GM18498 (cell line): ENCODE data around the gene ATP5F1E.

Source experiments
- ATAC-seq: cut with Tn5 transposase; IDR thresholded peaks from one replicate; pipeline ENCODE4 v1.9.1; 2021; ENCODE audit warnings: mild to moderate bottlenecking, moderate library complexity; ENCODE audit not compliant: unreplicated experiment

ATP5F1E gene

DNA sequence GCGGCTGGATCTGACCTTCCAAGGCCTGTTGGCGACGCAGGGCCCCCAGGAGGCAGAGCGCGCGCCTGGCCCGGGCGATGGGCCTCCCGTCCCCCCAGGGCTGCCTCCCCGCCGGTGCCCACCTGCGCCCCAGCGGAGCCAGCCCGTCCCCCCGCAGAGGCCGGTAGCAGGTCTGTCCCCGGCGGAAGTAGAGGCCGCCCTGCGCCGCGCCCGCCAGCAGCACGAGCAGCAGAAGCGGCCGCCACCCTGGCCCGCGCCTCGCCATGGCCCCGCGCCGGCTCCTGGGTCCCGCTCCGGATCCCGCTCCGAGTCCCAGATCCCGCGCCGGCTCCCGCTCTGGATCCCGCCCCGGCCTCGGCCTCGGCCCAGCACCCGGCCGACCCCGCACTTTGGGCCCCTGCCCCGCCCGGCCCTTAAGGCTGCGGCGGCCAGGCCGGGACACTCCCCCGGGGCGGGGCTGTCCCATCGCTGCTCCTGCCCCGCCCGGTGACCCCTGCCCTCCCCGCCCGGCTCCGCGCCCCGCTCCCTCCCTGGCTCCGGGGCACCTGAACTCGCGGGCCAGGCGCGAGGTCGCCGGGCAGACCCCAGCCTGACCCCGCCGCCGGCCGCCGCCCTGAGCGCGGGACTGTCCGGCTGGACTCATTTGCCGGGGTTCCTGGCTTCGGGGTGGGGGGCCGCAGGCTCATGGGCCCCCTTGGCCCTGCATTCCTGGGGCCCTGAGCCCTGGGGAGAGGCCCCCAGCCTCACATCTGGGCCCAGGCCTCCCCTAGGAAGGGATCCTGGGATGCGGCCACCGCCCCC is 25.1 kb downstream of the ATP5F1E start, which contains the start of gene CTSZ:
CTSZ (minus strand) TSS at position 391 of the 801 bp plus-strand sequence; CDS start at position 265, 126 bp downstream.
- ATAC-seq, result peak; percentile 25

DNA sequence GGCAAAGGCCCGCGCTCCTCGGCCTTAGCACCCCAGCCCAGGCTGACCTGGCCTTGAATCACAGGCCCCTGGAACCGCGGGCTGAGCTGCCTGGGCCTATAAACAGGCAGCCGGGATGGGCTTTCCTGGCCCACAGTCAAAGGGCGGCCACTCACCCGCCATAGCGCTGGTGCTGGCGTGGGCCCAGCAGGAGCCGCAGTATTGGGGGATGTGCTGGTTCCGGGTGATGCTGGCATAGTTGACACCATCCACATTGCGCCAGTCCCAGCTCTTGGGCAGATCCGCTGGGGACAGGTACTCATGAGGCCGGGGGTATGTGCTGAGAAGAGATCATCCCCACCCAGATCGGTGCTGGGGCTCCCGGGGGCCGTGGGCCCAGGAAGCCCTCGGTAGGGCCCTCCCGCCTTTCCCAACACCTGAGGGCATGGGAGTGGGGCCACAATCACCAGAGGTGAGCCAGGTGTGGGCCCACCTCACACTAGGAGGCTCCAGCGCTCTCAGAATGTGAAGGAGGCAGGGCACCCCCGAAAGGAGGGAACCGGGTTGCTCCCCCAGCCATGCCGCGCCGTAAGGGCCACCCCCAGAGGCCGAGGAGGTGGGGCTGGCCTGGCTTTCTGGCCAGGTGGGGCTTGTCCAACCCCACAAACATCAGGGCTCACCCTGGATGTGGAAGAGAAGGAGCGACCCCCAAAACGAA is 25.8 kb downstream of the ATP5F1E start:
- ATAC-seq, result no peak

DNA sequence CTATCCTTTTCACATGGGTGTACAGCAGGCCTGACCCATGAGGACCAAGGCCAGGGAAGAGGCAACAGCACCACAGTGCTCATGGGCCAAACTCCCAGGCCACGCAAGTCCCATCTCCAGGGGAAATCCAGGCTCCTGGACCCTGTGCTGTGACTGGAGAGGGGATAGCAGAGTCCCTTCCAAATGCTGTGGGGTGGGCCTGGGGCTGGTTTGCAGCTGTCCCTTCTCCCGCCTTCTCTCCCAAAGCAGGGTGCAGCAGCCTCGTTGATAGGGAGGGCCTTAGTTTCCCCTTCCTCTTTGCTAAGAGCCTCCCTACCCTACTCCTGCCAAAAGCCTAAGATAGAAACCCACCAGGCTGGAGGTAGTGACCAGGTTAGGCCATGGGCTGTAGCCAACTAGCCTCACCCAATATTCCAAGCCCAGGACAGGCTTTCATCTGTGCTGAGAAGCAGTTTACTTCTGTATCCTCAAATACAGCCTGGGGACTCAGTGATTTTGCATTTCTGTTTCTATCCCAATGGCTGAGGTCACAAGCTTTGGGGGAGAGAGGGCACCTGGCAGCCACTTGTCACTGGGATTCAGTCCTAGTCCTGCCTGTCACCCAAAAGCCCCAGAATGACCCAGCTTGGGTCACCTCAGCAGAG is 26.5 kb downstream of the ATP5F1E start:
- no peak for ATAC-seq

- ATAC-seq, result peak; percentile 66
Observed at GRCh38 chr20:59004763-59005522, 27.2 kb downstream of the ATP5F1E start.

DNA sequence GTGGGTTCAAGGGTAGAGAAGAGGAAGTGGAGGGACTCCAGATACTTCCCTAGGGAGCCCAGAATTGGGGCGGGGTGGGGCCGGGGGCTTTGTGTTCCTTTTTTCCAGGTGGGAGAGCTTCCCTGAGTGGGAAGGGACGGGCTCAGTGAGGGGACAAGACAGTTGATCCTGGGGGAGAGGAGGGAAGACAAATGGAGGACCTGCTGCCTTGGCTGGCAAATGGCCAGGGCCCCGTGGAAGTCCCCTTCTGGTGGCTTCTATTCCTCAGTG is 27.7 kb downstream of the ATP5F1E start:
- ATAC-seq, result no peak

GRCh38 chr20:59003836-59004492 is 28.2 kb downstream of the ATP5F1E start:
- ATAC-seq, result no peak

GRCh38 chr20:59002874-59003399 is 29.2 kb downstream of the ATP5F1E start:
- no peak for ATAC-seq

- ATAC-seq, result no peak
Observed at GRCh38 chr20:59002388-59002787, 29.7 kb downstream of the ATP5F1E start.

DNA sequence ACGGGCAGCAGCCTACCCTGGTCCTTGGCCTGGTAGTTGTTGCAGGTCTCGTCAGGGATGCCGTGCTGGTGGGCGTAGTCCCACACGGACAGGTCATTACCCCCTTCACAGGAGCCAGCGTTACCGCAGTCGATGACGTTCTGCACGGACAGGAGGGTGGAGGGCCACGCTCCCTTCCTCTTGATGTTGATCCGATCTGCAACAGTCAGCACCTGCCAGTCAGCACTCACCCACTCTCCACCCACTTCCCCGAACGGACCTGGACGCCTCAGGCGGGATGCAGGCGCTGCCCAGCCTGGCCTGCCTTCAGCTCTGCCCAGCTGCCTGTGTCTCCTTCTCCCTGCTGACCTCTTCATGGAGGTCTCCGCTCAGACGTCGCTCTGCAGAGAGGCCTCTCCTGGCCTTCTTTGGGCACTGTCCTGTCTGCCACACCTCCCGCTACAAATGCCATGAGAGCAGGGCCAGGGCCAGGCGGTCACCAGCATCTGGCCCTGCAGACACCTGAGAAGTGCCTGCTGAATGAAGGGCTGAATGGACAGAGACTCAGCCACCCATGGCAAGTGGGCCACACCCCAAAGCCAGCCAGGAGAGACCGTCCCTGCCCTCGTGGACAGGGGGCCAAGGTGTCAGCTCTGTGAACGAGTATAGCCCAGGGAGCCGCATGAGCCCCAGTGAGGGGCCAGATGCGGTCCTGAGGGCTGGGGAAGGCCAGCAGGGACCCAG is 30.5 kb downstream of the ATP5F1E start:
- no peak for ATAC-seq

DNA sequence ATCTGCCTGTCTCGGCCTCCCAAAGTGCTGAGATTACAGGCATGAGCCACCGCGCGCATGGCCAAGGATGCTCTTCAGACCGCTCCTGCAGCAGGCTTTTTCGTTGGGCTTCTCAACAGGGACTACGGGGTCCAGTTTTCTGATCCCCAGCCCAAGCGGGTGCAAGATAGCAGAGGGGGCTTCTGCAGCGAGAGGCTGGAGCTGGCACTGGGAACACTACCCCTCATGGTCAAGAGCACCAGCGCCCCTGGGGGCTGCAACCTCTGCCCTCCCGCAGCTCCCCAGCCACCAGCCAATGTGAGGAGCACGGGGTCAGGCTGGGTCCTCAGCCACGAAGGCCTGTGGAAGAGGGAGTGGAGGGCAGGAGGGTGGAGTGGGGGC is 31.1 kb downstream of the ATP5F1E start:
- ATAC-seq, result no peak

DNA sequence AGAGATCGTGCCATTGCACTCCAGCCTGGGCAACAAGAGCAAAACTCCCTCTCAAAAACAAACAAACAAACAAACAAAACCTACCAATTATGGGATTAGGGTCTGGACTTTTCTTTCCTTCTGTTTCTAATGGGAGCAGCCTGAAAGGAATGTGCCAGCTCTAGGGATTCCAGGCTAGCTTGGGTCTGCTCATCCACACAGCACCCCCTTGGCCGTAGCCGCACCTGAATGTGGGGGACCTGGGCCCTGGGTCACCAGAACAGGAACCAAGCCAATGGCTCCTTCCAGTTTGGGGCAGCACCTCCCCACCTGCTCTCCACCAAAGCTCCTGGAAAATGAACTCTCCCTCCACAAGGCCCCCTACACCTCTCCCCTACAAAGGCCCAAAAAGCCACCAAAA is 31.8 kb downstream of the ATP5F1E start:
- no peak for ATAC-seq

GRCh38 chr20:58998656-58999055 is 33.5 kb downstream of the ATP5F1E start:
- no peak for ATAC-seq

GRCh38 chr20:58997141-58997770 is 34.9 kb downstream of the ATP5F1E start:
- no peak for ATAC-seq

DNA sequence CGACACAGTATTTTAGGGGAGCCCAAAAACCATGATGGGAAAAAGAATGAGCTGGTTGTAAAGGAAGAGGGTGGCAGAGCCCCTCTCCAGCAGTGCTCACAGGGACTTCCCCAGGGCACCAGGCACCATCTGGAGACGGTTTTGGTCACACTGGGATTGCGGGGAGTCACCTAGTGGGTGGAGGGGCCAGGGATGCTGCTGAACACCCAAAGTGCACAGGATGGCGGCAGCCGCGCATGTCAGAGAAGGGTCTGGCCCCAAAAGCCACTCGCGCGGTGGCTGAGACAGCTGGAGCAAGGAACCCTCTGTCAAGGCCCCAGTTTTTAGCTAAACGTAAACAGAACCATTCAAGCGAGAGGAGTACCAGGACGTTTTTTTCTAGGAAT is 35.9 kb downstream of the ATP5F1E start:
- no peak for ATAC-seq

GRCh38 chr20:58995461-58996225 is 36.5 kb downstream of the ATP5F1E start:
- no peak for ATAC-seq

- ATAC-seq, result no peak
Observed at GRCh38 chr20:58994390-58995159, 37.6 kb downstream of the ATP5F1E start.

DNA sequence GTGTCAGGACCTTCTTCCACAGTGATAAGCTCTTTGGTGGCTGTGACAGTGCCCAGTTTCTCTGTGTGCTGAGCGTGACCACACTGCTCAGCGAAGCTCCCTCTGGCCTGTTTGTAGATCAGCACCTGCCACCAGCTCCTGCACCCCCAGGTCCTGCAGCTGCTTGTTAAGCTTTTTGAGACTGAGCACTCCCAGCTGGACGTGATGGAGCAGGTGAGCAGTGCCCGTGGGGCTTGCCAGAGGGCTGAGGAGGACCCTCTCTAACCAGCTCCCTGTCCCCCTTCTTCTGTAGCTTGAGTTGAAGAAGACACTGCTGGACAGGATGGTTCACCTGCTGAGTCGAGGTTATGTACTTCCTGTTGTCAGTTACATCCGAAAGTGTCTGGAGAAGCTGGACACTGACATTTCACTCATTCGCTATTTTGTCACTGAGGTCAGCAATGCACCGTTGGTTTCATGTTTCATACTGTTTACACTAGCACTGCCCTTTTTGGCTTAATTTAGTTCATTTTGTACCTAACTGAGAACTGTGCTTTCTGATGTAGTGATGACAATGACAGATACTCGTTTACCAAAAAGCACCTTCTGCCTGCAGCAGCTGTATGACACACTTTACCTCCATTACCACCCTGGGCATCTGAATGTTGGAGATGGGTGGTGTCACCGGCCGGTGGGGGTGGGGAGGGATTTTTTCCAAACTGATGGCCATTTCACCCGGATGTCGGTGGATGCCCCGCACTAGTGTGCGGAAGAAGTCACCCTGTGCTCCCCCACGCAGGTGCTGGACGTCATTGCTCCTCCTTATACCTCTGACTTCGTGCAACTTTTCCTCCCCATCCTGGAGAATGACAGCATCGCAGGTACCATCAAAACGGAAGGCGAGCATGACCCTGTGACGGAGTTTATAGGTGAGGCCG is 38.5 kb downstream of the ATP5F1E start:
- ATAC-seq, result no peak
